Keratinocyte (primary cell): ENCODE results near the gene LILRB5. TPM values are rescaled to one million over a fixed set of nuclear protein-coding genes. Genes with fewer than 3 reads are reported as not detected.

ENCODE experiments used
- DNase-seq: peaks from one replicate; pipeline ENCODE4 v3.0.0-alpha.2; 2011; ENCODE audit warnings: low read depth, missing footprints, low spot score
- FAIRE-seq: peaks from 2 replicates; lab custom pipeline; 2011; peaks lifted over from hg19 to GRCh38; lab: Jason Lieb, UNC
- H2AFZ ChIP-seq: 2 replicates; pipeline ENCODE4 v1.6.0; 2012; ENCODE audit warnings: low read length, control low read depth, inconsistent platforms; ENCODE audit not compliant: control insufficient read depth
- H3K27ac ChIP-seq: 2 replicates; pipeline ENCODE4 v1.5.1; 2011; ENCODE audit warnings: low read length; ENCODE audit not compliant: control insufficient read depth, insufficient read depth
- H3K27me3 ChIP-seq: 3 replicates; pipeline ENCODE4 v1.6.0; 2011; ENCODE audit warnings: low read length; ENCODE audit not compliant: control insufficient read depth, insufficient read depth; ENCODE audit errors: extremely low read depth
- H3K36me3 ChIP-seq, 2 experiments: 2 replicates in 1 of 2; 3 replicates in 1 of 2; pipeline ENCODE4 v1.5.1; 2011; ENCODE audit warnings: low read length in 2 of 2, mild to moderate bottlenecking in 1 of 2; ENCODE audit not compliant: control insufficient read depth in 2 of 2, insufficient read depth in 2 of 2; ENCODE audit errors: extremely low read depth in 1 of 2
- H3K4me1 ChIP-seq: 3 replicates; pipeline ENCODE4 v1.5.1; 2011; ENCODE audit warnings: low read length; ENCODE audit not compliant: control insufficient read depth, insufficient read depth; ENCODE audit errors: extremely low read depth
- H3K4me2 ChIP-seq: 3 replicates; pipeline ENCODE4 v1.6.0; 2011; ENCODE audit warnings: low read depth, low read length; ENCODE audit not compliant: control insufficient read depth, insufficient read depth; ENCODE audit errors: extremely low read depth
- H3K4me3 ChIP-seq, 3 experiments: fragments of 200-600 bp in 1 of 3; sonication (generic) in 1 of 3; 2 replicates in 2 of 3; 3 replicates in 1 of 3; pipeline ENCODE4 v1.5.1; 2011 to 2016; ENCODE audit warnings: low read length in 3 of 3, mild to moderate bottlenecking in 3 of 3, control low read depth in 2 of 3, inconsistent platforms in 1 of 3, low read depth in 1 of 3, mixed read lengths in 1 of 3, mixed run types in 1 of 3, moderate library complexity in 1 of 3; ENCODE audit not compliant: control insufficient read depth in 2 of 3, insufficient read depth in 2 of 3; ENCODE audit errors: extremely low read depth in 1 of 3
- H3K79me2 ChIP-seq: 2 replicates; pipeline ENCODE4 v1.6.0; 2012; ENCODE audit warnings: low read length; ENCODE audit not compliant: control insufficient read depth, insufficient read depth
- H3K9ac ChIP-seq: 3 replicates; pipeline ENCODE4 v1.6.0; 2011; ENCODE audit warnings: low read length; ENCODE audit not compliant: control insufficient read depth, insufficient read depth; ENCODE audit errors: extremely low read depth
- H3K9me1 ChIP-seq: 3 replicates; pipeline ENCODE4 v1.6.0; 2011; ENCODE audit warnings: low read length; ENCODE audit not compliant: control insufficient read depth, insufficient read depth; ENCODE audit errors: extremely low read depth
- H3K9me3 ChIP-seq: 2 replicates; pipeline ENCODE4 v1.5.1; 2012; ENCODE audit warnings: low read depth, low read length; ENCODE audit not compliant: control insufficient read depth
- H4K20me1 ChIP-seq: 3 replicates; pipeline ENCODE4 v1.6.0; 2011; ENCODE audit warnings: low read length; ENCODE audit not compliant: control insufficient read depth, insufficient read depth; ENCODE audit errors: extremely low read depth
- EZH2 ChIP-seq: IDR thresholded peaks from one replicate; pipeline ENCODE4 v1.6.1; 2012; ENCODE audit warnings: inconsistent platforms, mild to moderate bottlenecking, low read length, moderate library complexity
- dilution Hi-C: fragments of 300-500 bp; cut with MboI; formaldehyde crosslinking; loops from one replicate; pipeline ENCODE4 v1.7.0; 2020; ENCODE audit warnings: low sequenced_read_pairs; ENCODE audit not compliant: extremely low pct_ligation_motif_present
- polyA plus RNA-seq, 5 experiments: library from polyadenylated mRNA; depleted of rRNA in 3 of 5; stranded (reverse) in 3 of 5; stranded (forward) in 1 of 5; unstranded in 1 of 5; fragments of >200 nt; gene quantifications; 1 replicate in 1 of 5; 2 replicates in 3 of 5; 3 replicates in 1 of 5; pipeline versions ENCODE4 v1.2.1 to v1.2.3, GENCODE V29; 2011 to 2012; ENCODE audit warnings: missing spikeins in 2 of 5, low read depth in 1 of 5, low replicate concordance in 1 of 5
- TF ChIP-seq, protein P1 (sequence below), 3 experiments: IDR thresholded peaks in 1 of 3; conservative IDR thresholded peaks in 1 of 3; optimal IDR thresholded peaks in 1 of 3; 2 replicates in 2 of 3; 3 replicates in 1 of 3; pipeline versions ENCODE3 to v1.5.1; 2011; ENCODE audit warnings: low read length in 3 of 3, mild to moderate bottlenecking in 3 of 3, moderate library complexity in 2 of 3, control low read depth in 1 of 3, inconsistent platforms in 1 of 3; ENCODE audit not compliant: insufficient read depth in 2 of 3; ENCODE audit errors: extremely low read depth in 1 of 3

LILRB5 gene
- polyA plus RNA-seq, 1 donor (not counting 4 experiments of a cell fraction or from before 2014, with no cell fraction given): not detected

DNA sequence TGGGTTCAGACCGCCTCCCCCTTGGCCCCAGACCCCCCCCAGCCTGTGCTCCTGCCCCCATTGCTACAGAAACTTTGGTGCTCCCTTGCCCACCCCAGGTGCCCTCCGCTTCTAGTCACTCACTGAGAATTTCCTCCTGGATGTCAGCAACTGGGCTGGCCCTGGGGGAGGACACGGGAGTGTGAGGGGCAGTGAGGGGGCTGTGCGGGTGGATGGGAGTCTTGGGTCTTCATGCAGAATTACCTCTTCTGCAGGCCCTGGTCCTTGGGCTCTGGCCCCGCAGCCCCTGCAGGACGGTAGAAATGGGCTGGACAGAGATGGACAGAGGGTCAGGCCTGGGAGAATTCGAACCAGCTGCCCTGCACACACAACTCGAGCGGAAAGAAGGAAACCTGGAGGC is 4.8 kb downstream of the LILRB5 start:
- no peaks in the 10 kb centered on the region for H3K9me1 ChIP-seq
- dilution Hi-C loops: no loop called here
- H2AFZ ChIP-seq: no peak overlapping the region
- no peak overlapping the region for H3K4me3 ChIP-seq
- no peaks in the 10 kb centered on the region for H3K9me3 ChIP-seq
- H3K36me3 ChIP-seq: no peaks in the 10 kb centered on the region
- no peak overlapping the region for H3K9ac ChIP-seq
- H3K79me2 ChIP-seq: no peaks in the 10 kb centered on the region
- no peak overlapping the region for H3K4me2 ChIP-seq
- H3K27ac ChIP-seq: no peak overlapping the region
- no peak for FAIRE-seq
- peaks cover 17% of the 10 kb centered on the region for H3K27me3 ChIP-seq
- H4K20me1 ChIP-seq: no peaks in the 10 kb centered on the region
- DNase-seq: no peak
- TF ChIP-seq, protein P1, sequence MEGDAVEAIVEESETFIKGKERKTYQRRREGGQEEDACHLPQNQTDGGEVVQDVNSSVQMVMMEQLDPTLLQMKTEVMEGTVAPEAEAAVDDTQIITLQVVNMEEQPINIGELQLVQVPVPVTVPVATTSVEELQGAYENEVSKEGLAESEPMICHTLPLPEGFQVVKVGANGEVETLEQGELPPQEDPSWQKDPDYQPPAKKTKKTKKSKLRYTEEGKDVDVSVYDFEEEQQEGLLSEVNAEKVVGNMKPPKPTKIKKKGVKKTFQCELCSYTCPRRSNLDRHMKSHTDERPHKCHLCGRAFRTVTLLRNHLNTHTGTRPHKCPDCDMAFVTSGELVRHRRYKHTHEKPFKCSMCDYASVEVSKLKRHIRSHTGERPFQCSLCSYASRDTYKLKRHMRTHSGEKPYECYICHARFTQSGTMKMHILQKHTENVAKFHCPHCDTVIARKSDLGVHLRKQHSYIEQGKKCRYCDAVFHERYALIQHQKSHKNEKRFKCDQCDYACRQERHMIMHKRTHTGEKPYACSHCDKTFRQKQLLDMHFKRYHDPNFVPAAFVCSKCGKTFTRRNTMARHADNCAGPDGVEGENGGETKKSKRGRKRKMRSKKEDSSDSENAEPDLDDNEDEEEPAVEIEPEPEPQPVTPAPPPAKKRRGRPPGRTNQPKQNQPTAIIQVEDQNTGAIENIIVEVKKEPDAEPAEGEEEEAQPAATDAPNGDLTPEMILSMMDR (optimal IDR thresholded peaks at IDR 0.05 in 1 of 3, IDR thresholded peaks at IDR 0.05 in 1 of 3, conservative IDR thresholded peaks at IDR 0.05 in 1 of 3; ENCODE audit: extremely low read depth in 1 of 3, insufficient read depth in 2 of 3, low read length in 3 of 3): no peak
- H3K4me1 ChIP-seq: no peaks in the 10 kb centered on the region

- Histone ChIP-seq H3K4me2 (no peak overlapping the region), H3K27me3 (no peaks in the 10 kb centered on the region), H3K9ac (no peak overlapping the region), H3K9me1 (no peaks in the 10 kb centered on the region), H3K36me3 (no peaks in the 10 kb centered on the region), H3K79me2 (no peaks in the 10 kb centered on the region), H3K4me3 (no peak overlapping the region), H3K9me3 (no peaks in the 10 kb centered on the region), H3K4me1 (no peaks in the 10 kb centered on the region), H3K27ac (no peak overlapping the region), H2AFZ (no peak overlapping the region), H4K20me1 (no peaks in the 10 kb centered on the region)
- dilution Hi-C loops: no loop called here
- FAIRE-seq (no peak), DNase-seq (no peak)
- TF ChIP-seq EZH2: no peak
- TF ChIP-seq, protein P1 (optimal IDR thresholded peaks at IDR 0.05 in 1 of 3, IDR thresholded peaks at IDR 0.05 in 1 of 3, conservative IDR thresholded peaks at IDR 0.05 in 1 of 3; ENCODE audit: extremely low read depth in 1 of 3, insufficient read depth in 2 of 3, low read length in 3 of 3): no peak
Observed at GRCh38 chr19:54248016-54248601, 9.0 kb downstream of the LILRB5 start.
